ENCODE data around the gene OGFOD2. TPM values are rescaled to one million over a fixed set of nuclear protein-coding genes. Genes with fewer than 3 reads are reported as not detected.

Gene OGFOD2
- total RNA-seq, 1 experiment from 2014 or later, result 21.5 TPM

DNA sequence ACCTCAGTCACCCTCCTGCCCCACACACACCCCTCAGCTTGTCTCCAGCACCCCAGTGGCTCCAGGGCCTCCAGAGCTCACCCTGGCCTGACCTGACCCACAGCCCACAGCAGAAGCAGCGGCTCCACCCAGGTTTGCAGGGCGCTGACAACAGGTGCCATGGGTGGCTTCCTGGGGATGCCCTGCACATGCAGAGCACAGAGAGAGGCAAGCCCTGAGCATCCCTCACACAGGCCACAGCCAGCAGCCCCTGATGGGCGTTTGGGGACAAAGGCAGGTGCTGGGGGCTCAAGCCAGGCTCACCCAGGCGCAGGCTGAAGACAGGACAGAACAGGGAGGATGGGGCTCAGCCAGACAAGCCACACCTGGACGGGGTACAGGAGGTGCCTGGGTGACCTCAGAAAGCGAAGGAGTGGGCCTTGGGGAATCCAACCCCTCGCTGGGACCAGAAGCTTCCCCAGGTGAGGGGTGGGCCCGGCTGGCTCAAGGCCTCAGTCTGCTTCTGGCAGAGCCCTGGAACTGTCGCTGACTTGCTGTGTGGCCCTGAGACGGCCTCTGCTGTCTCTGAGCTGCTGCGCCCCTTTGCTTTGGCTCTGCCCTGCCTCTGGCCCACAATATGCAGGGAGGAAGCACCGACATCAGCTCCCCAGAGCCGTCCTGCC, 16.0 kb downstream of the OGFOD2 start:
- Mint-ChIP-seq H3K36me3 (ENCODE audit: insufficient read depth, unreplicated experiment) (no peaks in the 10 kb centered on the region), H3K4me3 (ENCODE audit: low read depth, unreplicated experiment) (no peak overlapping the region), H3K9me3 (ENCODE audit: low read depth, unreplicated experiment) (no peaks in the 10 kb centered on the region), H3K27me3 (ENCODE audit: unreplicated experiment) (no peaks in the 10 kb centered on the region), H3K4me1 (ENCODE audit: low read depth, unreplicated experiment) (no peaks in the 10 kb centered on the region), H3K27ac (ENCODE audit: unreplicated experiment) (no peak overlapping the region)
- intact Hi-C loops (cut with micrococcal nuclease; ENCODE audit: unreplicated experiment), result no loop called here
- CTCF ChIA-PET, result no interaction called here
- TF ChIP-seq, protein P1, sequence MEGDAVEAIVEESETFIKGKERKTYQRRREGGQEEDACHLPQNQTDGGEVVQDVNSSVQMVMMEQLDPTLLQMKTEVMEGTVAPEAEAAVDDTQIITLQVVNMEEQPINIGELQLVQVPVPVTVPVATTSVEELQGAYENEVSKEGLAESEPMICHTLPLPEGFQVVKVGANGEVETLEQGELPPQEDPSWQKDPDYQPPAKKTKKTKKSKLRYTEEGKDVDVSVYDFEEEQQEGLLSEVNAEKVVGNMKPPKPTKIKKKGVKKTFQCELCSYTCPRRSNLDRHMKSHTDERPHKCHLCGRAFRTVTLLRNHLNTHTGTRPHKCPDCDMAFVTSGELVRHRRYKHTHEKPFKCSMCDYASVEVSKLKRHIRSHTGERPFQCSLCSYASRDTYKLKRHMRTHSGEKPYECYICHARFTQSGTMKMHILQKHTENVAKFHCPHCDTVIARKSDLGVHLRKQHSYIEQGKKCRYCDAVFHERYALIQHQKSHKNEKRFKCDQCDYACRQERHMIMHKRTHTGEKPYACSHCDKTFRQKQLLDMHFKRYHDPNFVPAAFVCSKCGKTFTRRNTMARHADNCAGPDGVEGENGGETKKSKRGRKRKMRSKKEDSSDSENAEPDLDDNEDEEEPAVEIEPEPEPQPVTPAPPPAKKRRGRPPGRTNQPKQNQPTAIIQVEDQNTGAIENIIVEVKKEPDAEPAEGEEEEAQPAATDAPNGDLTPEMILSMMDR (IDR thresholded peaks at IDR 0.05; ENCODE audit: unreplicated experiment), result no peak
- no peak for DNase-seq
- no TSS peak for BruUV-seq (replicated peaks)

DNA sequence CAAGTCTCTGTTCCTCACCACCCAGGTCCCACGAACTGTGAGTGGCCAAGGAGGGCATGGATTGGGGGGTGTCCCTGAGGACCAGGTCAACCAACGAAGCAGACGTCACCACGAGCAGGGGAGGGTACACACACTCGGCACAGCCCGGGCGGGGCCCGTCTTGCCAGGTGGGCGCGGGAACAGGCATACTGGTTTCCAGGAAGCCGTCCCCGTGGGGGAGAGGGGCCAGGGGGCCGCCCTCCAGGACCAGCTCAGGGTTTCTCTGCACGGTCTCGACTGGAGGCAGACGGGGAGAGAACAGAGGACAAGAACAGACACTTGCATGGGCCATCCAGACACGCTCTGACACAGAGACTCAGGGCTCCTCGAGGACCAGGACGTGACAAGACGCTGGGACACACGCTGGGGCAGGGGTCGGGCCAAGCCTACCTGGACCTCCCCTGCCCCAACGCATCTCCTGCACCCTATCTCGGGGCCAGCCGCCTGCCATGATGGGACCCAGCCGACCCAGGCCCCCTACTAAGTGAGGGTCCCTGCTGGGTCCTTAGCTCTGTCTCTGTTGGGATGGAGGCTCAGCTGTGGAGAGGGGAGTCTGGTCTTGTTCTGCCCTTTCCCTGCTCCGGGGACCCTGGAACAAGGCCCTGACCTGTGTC, 16.7 kb downstream of the OGFOD2 start:
- Mint-ChIP-seq H3K4me3 (ENCODE audit: low read depth, unreplicated experiment) (no peak overlapping the region), H3K4me1 (ENCODE audit: low read depth, unreplicated experiment) (no peaks in the 10 kb centered on the region), H3K27ac (ENCODE audit: unreplicated experiment) (no peak overlapping the region), H3K36me3 (ENCODE audit: insufficient read depth, unreplicated experiment) (no peaks in the 10 kb centered on the region), H3K27me3 (ENCODE audit: unreplicated experiment) (no peaks in the 10 kb centered on the region), H3K9me3 (ENCODE audit: low read depth, unreplicated experiment) (no peaks in the 10 kb centered on the region)
- intact Hi-C loops (cut with micrococcal nuclease; ENCODE audit: unreplicated experiment), result no loop called here
- DNase-seq, result no peak
- TF ChIP-seq, protein P1 (IDR thresholded peaks at IDR 0.05; ENCODE audit: unreplicated experiment), result no peak
- CTCF ChIA-PET, result no interaction called here
- no TSS peak for BruUV-seq (replicated peaks)

DNA sequence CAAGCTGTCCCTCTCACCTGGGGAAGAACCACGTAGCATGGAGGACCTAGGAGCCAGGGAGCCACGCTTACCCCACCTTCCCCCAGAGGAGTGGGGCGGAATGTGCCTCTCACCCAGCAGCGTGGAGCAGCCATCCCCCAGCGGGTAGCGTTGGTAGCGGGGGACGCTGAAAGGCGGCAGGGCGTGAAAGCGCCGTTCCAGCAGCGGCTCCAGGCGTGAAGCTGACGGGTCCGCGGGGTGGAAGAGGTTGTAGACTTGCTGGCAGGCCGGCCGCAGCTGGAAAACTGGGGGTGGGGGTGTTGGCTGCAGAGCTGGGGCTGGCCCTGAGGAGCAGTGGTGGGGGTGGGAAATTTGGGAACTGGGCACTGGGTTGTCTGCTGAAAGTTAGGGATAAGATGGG, 17.3 kb downstream of the OGFOD2 start:
- BruUV-seq (replicated peaks), result no TSS peak
- H3K9me3 Mint-ChIP-seq (ENCODE audit: low read depth, unreplicated experiment), result no peaks in the 10 kb centered on the region
- H3K4me3 Mint-ChIP-seq (ENCODE audit: low read depth, unreplicated experiment), result no peak overlapping the region
- no peaks in the 10 kb centered on the region for H3K36me3 Mint-ChIP-seq (ENCODE audit: insufficient read depth, unreplicated experiment)
- CTCF ChIA-PET, result no interaction called here
- TF ChIP-seq, protein P1 (IDR thresholded peaks at IDR 0.05; ENCODE audit: unreplicated experiment), result no peak
- intact Hi-C loops (cut with micrococcal nuclease; ENCODE audit: unreplicated experiment), result no loop called here
- no peaks in the 10 kb centered on the region for H3K27me3 Mint-ChIP-seq (ENCODE audit: unreplicated experiment)
- no peak overlapping the region for H3K27ac Mint-ChIP-seq (ENCODE audit: unreplicated experiment)
- DNase-seq, result no peak
- no peaks in the 10 kb centered on the region for H3K4me1 Mint-ChIP-seq (ENCODE audit: low read depth, unreplicated experiment)

DNA sequence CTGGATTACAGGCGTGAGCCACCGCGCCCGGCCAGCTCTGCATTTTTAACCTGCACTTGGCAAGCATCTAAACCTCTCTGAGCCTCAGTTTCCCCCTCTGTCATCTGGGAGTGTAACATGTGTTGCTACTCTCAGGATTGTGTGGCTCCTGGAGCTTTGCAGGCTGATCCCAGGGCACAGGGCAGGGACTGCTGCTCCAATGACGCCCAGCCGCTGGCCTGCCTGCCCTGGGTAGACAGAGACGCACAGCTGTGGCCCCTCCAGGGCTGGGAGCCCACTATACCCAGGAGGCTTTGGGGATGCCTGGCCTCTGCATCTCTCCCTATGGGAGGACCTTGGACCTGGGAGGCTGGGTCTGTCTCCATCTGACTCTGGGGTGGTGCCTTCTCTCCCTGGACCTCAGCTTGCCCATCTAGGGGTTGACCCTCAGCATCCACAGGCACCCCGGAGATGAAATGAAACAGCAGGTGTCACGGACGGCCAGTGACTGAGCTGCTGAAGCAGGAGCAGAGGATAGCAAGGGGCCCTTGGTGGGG, 19.2 kb downstream of the OGFOD2 start:
- intact Hi-C loops (cut with micrococcal nuclease; ENCODE audit: unreplicated experiment), result no loop called here
- Mint-ChIP-seq H3K27me3 (ENCODE audit: unreplicated experiment) (no peaks in the 10 kb centered on the region), H3K27ac (ENCODE audit: unreplicated experiment) (no peak overlapping the region), H3K36me3 (ENCODE audit: insufficient read depth, unreplicated experiment) (no peaks in the 10 kb centered on the region), H3K4me3 (ENCODE audit: low read depth, unreplicated experiment) (no peak overlapping the region), H3K4me1 (ENCODE audit: low read depth, unreplicated experiment) (no peaks in the 10 kb centered on the region), H3K9me3 (ENCODE audit: low read depth, unreplicated experiment) (no peaks in the 10 kb centered on the region)
- DNase-seq, result no peak
- no TSS peak for BruUV-seq (replicated peaks)
- TF ChIP-seq, protein P1 (IDR thresholded peaks at IDR 0.05; ENCODE audit: unreplicated experiment), result no peak
- CTCF ChIA-PET, result no interaction called here

All from Calu3 (cell line).